ENCODE results near the gene SYCE3.

Gene SYCE3

GRCh38 chr22:50600967-50601668 lies 38.4 kb upstream of the SYCE3 start:
- in situ Hi-C loops (cut with MboI; ENCODE audit: low sequenced_read_pairs), result no loop called here

DNA sequence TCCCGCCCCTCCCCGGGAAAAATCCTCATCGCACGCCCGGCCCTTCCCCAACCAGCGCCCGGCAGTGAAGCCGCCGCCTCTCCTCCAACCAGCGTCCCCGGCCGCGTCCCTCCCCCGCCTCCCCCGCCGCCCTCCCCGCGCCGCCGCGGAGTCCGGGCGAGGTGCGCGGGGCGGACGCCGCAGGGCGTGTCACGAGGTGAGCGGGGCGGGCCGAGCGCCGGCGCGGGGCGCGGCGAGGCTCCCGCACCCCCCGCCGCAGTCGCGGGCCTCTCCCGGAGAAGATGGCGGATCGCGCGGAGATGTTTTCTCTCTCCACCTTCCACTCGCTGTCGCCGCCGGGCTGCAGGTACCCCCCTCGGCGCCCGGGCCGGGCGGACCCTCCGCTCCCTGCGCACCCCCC lies 37.8 kb upstream of the SYCE3 start, which contains the start of gene MAPK8IP2:
Gene MAPK8IP2 (plus strand): TSS at position 256 of the 400 bp plus-strand sequence. CDS start 26 bp downstream, at position 282.
- in situ Hi-C loops (cut with MboI; ENCODE audit: low sequenced_read_pairs), result no loop called here

DNA sequence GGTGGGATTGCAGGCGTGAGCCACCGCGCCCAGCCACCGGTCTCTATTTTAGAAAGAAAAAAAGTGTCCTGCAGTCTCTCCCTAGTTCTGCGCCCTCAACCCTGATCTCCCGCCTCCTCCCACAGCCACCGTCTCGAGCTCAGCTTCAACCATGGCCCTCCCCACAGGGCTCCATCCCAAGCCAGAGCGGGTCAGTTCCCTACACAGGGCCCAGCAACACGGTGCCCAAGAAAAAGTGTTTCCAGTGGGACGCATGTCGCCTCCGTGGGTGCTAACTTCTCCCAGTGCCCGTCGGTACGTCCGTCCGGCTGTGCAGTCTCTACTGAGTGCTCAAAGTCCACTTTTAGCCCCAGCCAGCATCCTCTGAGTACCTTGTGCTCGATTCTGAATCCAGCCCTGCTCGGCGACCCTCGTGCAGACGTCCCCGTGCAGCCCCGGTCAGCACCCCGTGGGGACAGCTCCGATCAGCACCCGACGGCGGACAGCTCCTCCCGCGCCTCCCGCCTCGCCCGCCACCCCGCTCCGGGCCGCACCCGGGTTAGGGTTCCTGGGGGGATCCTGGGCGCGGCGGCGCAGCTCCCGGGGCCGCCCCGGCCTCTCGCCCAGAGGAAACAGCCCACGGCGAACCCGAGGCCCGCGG lies 37.2 kb upstream of the SYCE3 start:
- in situ Hi-C loops (cut with MboI; ENCODE audit: low sequenced_read_pairs), result no loop called here

- in situ Hi-C loops (cut with MboI; ENCODE audit: low sequenced_read_pairs), result no loop called here
Observed at GRCh38 chr22:50597097-50597496, 34.4 kb upstream of the SYCE3 start.

DNA sequence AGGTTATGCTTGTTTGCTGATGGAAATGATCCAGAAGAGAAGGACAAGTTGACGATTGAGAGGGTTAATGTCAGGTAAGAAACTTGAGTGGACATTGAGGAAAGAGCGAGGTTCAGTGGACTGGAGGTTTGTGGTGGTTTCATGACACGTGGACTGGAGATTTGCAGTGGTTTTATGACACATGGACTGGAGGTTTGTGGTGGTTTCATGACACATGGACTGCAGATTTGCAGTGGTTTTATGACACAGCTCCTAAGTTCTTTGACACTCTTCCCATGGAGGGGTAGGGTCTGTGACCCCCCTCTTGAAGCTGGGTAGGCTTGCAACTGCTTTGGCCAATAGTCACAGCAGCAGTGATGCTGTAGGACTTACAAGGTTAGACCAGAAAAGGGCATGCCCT lies 32.5 kb upstream of the SYCE3 start:
- in situ Hi-C loops (cut with MboI; ENCODE audit: low sequenced_read_pairs), result no loop called here

- in situ Hi-C loops (cut with MboI; ENCODE audit: low sequenced_read_pairs), result no loop called here
Observed at GRCh38 chr22:50587407-50587806, 24.7 kb upstream of the SYCE3 start.

- in situ Hi-C loops (cut with MboI; ENCODE audit: low sequenced_read_pairs), result no loop called here
Observed at GRCh38 chr22:50586416-50586815, 23.7 kb upstream of the SYCE3 start.

DNA sequence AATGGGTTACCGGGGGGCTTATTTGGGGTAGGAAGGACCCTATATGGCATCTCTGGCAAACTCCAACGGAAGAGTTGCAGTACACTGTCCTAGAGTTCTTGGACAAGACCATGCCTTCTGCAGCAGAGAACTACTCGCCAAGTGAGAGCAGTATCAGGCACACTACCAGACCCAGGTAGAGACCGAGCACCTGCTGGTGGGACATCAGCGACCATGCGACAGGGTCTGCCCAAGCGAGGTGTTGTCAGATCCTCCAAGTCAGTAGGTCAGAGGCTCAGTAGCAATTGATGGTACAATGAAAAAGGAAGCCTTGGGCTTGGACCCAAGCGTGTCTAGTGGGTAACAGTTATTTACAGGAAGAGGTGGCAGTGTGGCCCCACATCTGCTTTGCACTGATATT lies 23.1 kb upstream of the SYCE3 start:
- in situ Hi-C loops (cut with MboI; ENCODE audit: low sequenced_read_pairs), result no loop called here

- in situ Hi-C loops (cut with MboI; ENCODE audit: low sequenced_read_pairs), result no loop called here
Observed at GRCh38 chr22:50585238-50585637, 22.5 kb upstream of the SYCE3 start.

- in situ Hi-C loops (cut with MboI; ENCODE audit: low sequenced_read_pairs), result no loop called here
Observed at GRCh38 chr22:50584106-50585096, 21.7 kb upstream of the SYCE3 start.

DNA sequence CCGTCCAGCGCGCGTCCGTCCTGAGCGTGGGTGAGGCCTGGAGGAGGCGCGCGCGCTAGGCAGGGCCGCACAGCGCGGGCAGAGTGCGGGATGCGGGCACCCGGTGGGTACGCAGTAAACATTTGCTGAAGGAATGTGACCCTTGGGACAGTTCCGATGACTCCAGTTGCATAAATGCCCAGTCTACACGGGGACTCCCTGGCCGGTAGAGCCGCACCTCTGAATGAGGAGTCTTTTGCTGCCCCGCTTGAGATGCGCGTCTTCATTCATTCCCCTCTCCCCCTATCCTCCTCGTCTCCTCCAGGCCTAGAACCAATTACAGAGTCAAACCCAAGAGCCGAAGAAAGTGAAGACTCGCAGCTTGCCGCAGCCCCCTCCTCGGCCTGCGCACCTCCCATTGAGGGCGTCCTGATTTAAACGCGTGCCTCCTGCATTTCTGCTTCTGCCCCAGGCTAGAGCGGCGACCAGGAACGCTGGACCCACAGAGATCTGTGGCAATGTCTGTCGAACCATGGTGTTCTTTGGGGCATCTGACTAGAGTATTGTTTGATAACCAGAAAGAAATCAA lies 20.7 kb upstream of the SYCE3 start:
- in situ Hi-C loops (cut with MboI; ENCODE audit: low sequenced_read_pairs), result no loop called here

GRCh38 chr22:50582493-50583293 lies 20.0 kb upstream of the SYCE3 start, which contains the start of gene CHKB:
CHKB (minus strand) TSS chr22:50582849; CDS start chr22:50582781, 68 bp downstream.
- in situ Hi-C loops (cut with MboI; ENCODE audit: low sequenced_read_pairs), result no loop called here

- in situ Hi-C loops (cut with MboI; ENCODE audit: low sequenced_read_pairs), result no loop called here
Observed at GRCh38 chr22:50581950-50582492, 19.3 kb upstream of the SYCE3 start.

- in situ Hi-C loops (cut with MboI; ENCODE audit: low sequenced_read_pairs), result no loop called here
Observed at GRCh38 chr22:50581031-50581949, 18.6 kb upstream of the SYCE3 start.

DNA sequence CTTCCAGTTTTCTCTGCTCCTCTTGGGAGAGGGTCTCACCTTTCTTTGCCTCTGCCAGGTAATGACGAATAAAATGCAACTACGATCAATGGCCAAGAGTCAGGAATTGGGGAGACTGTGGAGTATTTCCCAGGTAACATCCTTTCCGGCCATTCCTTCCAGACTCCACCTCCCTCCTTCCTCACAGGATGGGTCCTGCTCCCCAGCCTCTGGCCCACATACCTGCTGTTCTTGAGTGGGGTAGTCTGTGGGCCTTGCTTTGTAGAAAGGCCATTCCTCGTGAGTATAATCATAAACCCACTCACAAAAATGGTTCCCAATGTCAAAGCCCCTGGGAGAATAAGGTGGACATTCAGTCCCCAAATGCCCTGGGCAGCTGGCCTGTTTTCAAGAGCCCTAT lies 17.0 kb upstream of the SYCE3 start:
- in situ Hi-C loops (cut with MboI; ENCODE audit: low sequenced_read_pairs), result no loop called here

DNA sequence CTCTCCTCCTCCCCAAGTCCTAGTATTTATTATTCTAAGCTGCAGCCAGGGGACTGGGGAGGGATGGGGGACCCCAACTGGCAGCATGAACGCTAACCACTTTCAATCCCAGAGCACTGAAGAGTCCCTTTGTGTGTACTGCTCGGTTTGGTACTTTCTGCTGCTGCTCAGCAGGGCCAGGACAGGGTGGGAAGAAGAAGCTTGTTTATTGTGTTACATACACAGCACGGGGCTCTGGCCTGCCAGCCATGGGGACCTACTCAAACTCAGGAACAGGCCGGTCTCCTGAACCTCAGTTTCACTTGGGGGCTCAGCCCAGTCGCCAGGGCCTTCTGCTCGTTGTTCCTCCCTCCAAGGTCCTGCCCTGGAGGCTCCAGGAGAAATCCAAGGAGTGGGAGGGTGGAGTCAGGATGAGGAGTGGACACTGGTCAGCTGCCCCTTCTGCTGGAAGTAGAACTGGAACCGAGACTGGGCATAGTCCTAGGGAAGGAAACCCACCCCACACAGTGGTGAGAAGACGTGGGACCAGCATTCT lies 16.1 kb upstream of the SYCE3 start:
- in situ Hi-C loops (cut with MboI; ENCODE audit: low sequenced_read_pairs), result no loop called here

- in situ Hi-C loops (cut with MboI; ENCODE audit: low sequenced_read_pairs), result no loop called here
Observed at GRCh38 chr22:50577987-50578775, 15.5 kb upstream of the SYCE3 start, which contains the start of gene CPT1B. CPT1B (minus strand) TSS chr22:50578427; CDS start chr22:50577915, 512 bp downstream.

DNA sequence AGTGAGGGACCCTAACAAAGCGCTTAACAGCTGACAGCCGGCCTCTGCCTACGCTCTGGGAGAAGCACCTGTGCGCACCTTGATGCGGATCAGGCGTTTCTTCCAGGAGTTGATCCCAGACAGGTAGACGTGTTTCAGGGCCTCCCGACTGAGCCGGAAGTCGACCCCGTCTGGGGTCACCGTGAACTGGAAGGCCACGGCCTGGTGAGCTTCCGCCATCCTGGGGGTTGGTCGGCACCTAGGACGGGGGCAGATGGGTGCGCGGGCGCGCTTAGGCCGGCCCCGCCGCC lies 14.9 kb upstream of the SYCE3 start:
- in situ Hi-C loops (cut with MboI; ENCODE audit: low sequenced_read_pairs), result no loop called here

Measured in HL-60/S4 treated with retinoic acid at 250 ng/mL for 4 days and 3 days (cell line).